Measurements from ENCODE around the gene REL.

The REL gene

DNA sequence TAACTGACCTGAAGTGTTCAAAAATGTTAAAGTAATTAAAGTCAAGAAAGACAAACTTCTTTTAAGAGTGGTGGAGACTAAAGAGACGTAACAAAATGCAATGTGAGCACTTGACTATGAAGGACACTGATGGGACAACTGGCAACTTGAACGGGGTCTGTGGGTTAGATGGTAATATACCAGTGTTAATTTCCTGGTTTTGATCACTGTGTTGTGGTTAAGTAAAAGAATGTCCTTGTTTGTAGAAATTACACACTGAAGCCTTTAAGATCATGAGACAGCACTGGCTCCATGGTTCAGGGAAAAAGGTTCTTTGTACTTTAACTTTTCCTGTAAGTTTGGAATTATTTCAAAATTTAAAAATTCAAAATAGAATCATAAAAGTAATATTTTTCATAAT, 58.2 kb downstream of the REL start:
- FAIRE-seq (no peak), DNase-seq (ENCODE audit: insufficient read length, low spot score) (no peak)
- TF ChIP-seq, protein P1, sequence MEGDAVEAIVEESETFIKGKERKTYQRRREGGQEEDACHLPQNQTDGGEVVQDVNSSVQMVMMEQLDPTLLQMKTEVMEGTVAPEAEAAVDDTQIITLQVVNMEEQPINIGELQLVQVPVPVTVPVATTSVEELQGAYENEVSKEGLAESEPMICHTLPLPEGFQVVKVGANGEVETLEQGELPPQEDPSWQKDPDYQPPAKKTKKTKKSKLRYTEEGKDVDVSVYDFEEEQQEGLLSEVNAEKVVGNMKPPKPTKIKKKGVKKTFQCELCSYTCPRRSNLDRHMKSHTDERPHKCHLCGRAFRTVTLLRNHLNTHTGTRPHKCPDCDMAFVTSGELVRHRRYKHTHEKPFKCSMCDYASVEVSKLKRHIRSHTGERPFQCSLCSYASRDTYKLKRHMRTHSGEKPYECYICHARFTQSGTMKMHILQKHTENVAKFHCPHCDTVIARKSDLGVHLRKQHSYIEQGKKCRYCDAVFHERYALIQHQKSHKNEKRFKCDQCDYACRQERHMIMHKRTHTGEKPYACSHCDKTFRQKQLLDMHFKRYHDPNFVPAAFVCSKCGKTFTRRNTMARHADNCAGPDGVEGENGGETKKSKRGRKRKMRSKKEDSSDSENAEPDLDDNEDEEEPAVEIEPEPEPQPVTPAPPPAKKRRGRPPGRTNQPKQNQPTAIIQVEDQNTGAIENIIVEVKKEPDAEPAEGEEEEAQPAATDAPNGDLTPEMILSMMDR (IDR thresholded peaks at IDR 0.05; ENCODE audit: insufficient read depth, missing control alignments): no peak

- TF ChIP-seq, protein P1 (IDR thresholded peaks at IDR 0.05; ENCODE audit: insufficient read depth, missing control alignments): no peak
- DNase-seq (ENCODE audit: insufficient read length, low spot score) (no peak), FAIRE-seq (no peak)
Observed at GRCh38 chr2:60945341-60945740, 64.0 kb downstream of the REL start.

DNA sequence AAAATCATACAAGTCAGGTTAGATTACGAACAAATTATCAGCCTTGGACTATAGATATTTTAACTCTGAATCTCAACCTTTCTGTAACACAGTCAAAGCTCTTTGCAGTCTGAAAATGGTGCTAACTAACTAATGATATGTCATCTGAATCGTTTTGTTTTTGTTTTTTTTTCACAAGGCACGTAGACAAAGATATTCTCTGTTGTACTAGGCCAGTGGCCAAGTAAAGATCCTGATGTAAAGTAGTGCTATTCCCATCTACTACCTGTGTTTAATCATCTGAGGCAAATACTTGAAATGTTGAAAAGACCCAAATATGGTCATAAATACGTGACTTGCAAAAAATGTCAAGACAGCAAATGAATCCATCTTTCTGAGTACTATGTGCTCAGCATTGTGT, 65.7 kb downstream of the REL start:
- FAIRE-seq: peak; percentile 11
- no peak for DNase-seq (ENCODE audit: insufficient read length, low spot score)
- TF ChIP-seq, protein P1 (IDR thresholded peaks at IDR 0.05; ENCODE audit: insufficient read depth, missing control alignments): no peak

DNA sequence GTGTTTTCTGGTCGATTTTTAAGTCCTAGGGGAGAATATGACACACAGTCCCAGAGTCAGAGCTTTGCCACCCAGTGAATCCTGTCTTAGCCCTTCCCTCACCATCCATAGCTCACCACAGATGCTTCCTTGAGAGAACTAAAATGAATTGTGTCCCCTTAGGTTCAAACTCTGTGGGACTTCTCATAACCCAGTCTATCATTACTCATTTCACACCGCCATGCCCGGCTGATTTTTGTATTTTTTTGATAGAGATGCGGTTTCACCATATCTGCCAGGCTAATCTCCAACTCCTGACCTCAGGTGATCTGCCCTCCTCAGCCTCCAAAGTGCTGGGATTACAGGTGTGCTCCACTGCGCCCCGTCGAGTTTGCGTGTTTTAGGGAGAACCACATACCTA, 66.8 kb downstream of the REL start:
- no peak for FAIRE-seq
- DNase-seq (ENCODE audit: insufficient read length, low spot score): no peak
- TF ChIP-seq, protein P1 (IDR thresholded peaks at IDR 0.05; ENCODE audit: insufficient read depth, missing control alignments): no peak

GRCh38 chr2:60948926-60949579, 67.7 kb downstream of the REL start:
- no peak for FAIRE-seq
- DNase-seq (ENCODE audit: insufficient read length, low spot score): no peak
- TF ChIP-seq, protein P1 (IDR thresholded peaks at IDR 0.05; ENCODE audit: insufficient read depth, missing control alignments): no peak

- TF ChIP-seq, protein P1 (IDR thresholded peaks at IDR 0.05; ENCODE audit: insufficient read depth, missing control alignments): no peak
- FAIRE-seq: no peak
- DNase-seq (ENCODE audit: insufficient read length, low spot score): no peak
Observed at GRCh38 chr2:60954139-60954538, 72.8 kb downstream of the REL start.

DNA sequence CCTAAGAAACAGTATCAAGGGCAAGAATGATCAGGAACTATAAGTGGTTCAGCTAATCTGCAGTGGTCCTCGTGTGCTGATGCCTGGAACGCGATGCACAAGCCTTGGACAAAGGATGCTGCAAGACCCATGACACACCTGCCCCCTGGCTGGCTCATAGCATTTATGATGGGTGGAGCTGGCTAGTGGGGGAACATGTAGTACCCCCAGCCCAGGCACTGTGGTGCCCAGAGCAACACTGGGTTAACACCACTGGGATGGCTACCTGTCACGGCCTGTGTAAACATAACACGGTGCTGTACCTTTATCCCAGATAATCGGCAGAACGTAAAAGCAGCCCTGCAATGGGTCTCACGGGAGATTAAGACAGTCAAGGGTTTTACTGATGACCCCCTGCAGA, 75.8 kb downstream of the REL start:
- TF ChIP-seq, protein P1 (IDR thresholded peaks at IDR 0.05; ENCODE audit: insufficient read depth, missing control alignments): no peak
- no peak for FAIRE-seq

More for the DNA sequence above, 75.8 kb downstream of the REL start:
- DNase-seq (ENCODE audit: insufficient read length, low spot score): no peak
